Activated CD4-positive, alpha-beta T cell treated with anti-CD3 and anti-CD28 coated beads, Interleukin-2, amount 50 U/mL, for 1 hour (primary cell): ENCODE data around the gene STK16.
"Not testable (repeated sequence)": the region's sequence is repeated elsewhere in the genome, so short reads cannot be mapped to it uniquely, and the experiment has no call there.

Experiments
- DNase-seq: peaks from one replicate; pipeline ENCODE4 v3.0.0-alpha.2; 2020

STK16 gene

GRCh38 chr2:219246559-219246958 is 1.3 kb downstream of the STK16 start:
- no peak for DNase-seq

- DNase-seq: peak; percentile 48
These were observed 2.7 kb downstream of the STK16 start for GRCh38 chr2:219247678-219248642.

- no peak for DNase-seq
These were observed 3.5 kb downstream of the STK16 start for GRCh38 chr2:219248845-219249202.

GRCh38 chr2:219249203-219249980 is 4.1 kb downstream of the STK16 start:
- peak; percentile 56 for DNase-seq

GRCh38 chr2:219250049-219250781 is 4.9 kb downstream of the STK16 start:
- DNase-seq: no peak

GRCh38 chr2:219251656-219252055 is 6.4 kb downstream of the STK16 start:
- no peak for DNase-seq

GRCh38 chr2:219252084-219252483 is 6.8 kb downstream of the STK16 start:
- DNase-seq: peak; percentile 28

GRCh38 chr2:219252570-219252899 is 7.3 kb downstream of the STK16 start:
- DNase-seq: peak; percentile 29

- peak; percentile 41 for DNase-seq
These were observed 7.8 kb downstream of the STK16 start, which contains the start of gene TUBA4B for GRCh38 chr2:219252900-219253752. TSS of gene TUBA4B (plus strand) at chr2:219253243. CDS start at chr2:219253408, 165 bp downstream.

GRCh38 chr2:219253753-219254589 is 8.7 kb downstream of the STK16 start, which contains the start of gene TUBA4A:
TSS of gene TUBA4A (minus strand) at chr2:219253918. CDS start at chr2:219253858, 60 bp downstream.
- DNase-seq: peak; percentile 90

- peak; percentile 34 for DNase-seq
These were observed 9.4 kb downstream of the STK16 start for GRCh38 chr2:219254590-219255201.

- not testable (repeated sequence) for DNase-seq
These were observed 13.7 kb downstream of the STK16 start for GRCh38 chr2:219258942-219259341.

GRCh38 chr2:219261024-219261855 is 16.0 kb downstream of the STK16 start:
- DNase-seq: no peak

GRCh38 chr2:219266232-219266631 is 21.0 kb downstream of the STK16 start:
- DNase-seq: no peak

- DNase-seq: no peak
These were observed 21.6 kb downstream of the STK16 start for GRCh38 chr2:219266886-219267285.

GRCh38 chr2:219268294-219268693 is 23.0 kb downstream of the STK16 start:
- DNase-seq: no peak

- no peak for DNase-seq
These were observed 24.2 kb downstream of the STK16 start for GRCh38 chr2:219269362-219270054.

GRCh38 chr2:219270055-219270372 is 24.7 kb downstream of the STK16 start:
- no peak for DNase-seq

GRCh38 chr2:219271021-219271420 is 25.7 kb downstream of the STK16 start:
- no peak for DNase-seq
